KMS-11 (cell line): ENCODE data around the gene FLNA.

Source experiments
- H2AFZ ChIP-seq: fragments of 200-600 bp; sonication (generic); 2 replicates; pipeline ENCODE4 v1.6.1; 2016; ENCODE audit warnings: antibody characterized with exemption, mixed run types, low read depth
- H3K27ac ChIP-seq: fragments of 200-600 bp; sonication (generic); 2 replicates; pipeline ENCODE4 v1.6.1; 2016; ENCODE audit warnings: mild to moderate bottlenecking, mixed run types
- H3K27me3 ChIP-seq: fragments of 200-600 bp; sonication (generic); 2 replicates; pipeline ENCODE4 v1.6.1; 2017; ENCODE audit warnings: mild to moderate bottlenecking, low read depth, mixed run types, moderate library complexity; ENCODE audit not compliant: insufficient read depth
- H3K36me3 ChIP-seq: fragments of 200-600 bp; sonication (generic); 2 replicates; pipeline ENCODE4 v1.6.1; 2017; ENCODE audit warnings: mild to moderate bottlenecking, mixed run types; ENCODE audit not compliant: insufficient read depth
- H3K4me1 ChIP-seq: fragments of 200-600 bp; sonication (generic); 2 replicates; pipeline ENCODE4 v1.6.1; 2016; ENCODE audit warnings: mild to moderate bottlenecking, low read depth, mixed run types; ENCODE audit not compliant: poor library complexity, severe bottlenecking
- H3K4me2 ChIP-seq: fragments of 200-600 bp; sonication (generic); 2 replicates; pipeline ENCODE4 v1.7.0; 2016; ENCODE audit warnings: mild to moderate bottlenecking, mixed run types
- H3K4me3 ChIP-seq: fragments of 200-600 bp; sonication (generic); IDR thresholded peaks from 2 replicates; pipeline ENCODE4 v1.6.1; 2017; ENCODE audit warnings: low read depth, low read length, mixed read lengths; ENCODE audit not compliant: insufficient read depth
- H3K79me2 ChIP-seq: fragments of 200-600 bp; sonication (generic); 2 replicates; pipeline ENCODE4 v1.6.1; 2016; ENCODE audit warnings: low read depth, mixed run types; ENCODE audit not compliant: insufficient read depth
- H3K9ac ChIP-seq: fragments of 200-600 bp; sonication (generic); 2 replicates; pipeline ENCODE4 v1.6.1; 2016; ENCODE audit warnings: mild to moderate bottlenecking, mixed run types
- H4K20me1 ChIP-seq: fragments of 200-600 bp; sonication (generic); 2 replicates; pipeline ENCODE4 v1.6.1; 2016; ENCODE audit warnings: mild to moderate bottlenecking, mixed run types; ENCODE audit not compliant: insufficient read depth
- CTCF ChIP-seq: fragments of 200-600 bp; sonication (generic); conservative IDR thresholded peaks from 2 replicates; pipeline ENCODE4 v1.6.1; 2017; ENCODE audit warnings: low read depth, mild to moderate bottlenecking, antibody characterized with exemption, low read length, moderate library complexity, mixed read lengths

Gene FLNA

GRCh38 chrX:154300816-154301215 lies 73.6 kb downstream of the FLNA start:
- no peak overlapping the region for H3K9ac ChIP-seq
- H3K4me1 ChIP-seq, result peaks cover 14% of the 10 kb centered on the region
- no peak overlapping the region for H2AFZ ChIP-seq
- H3K27me3 ChIP-seq, result no peaks in the 10 kb centered on the region
- H3K27ac ChIP-seq, result no peak overlapping the region
- H4K20me1 ChIP-seq, result no peaks in the 10 kb centered on the region
- H3K4me2 ChIP-seq, result no peak overlapping the region
- no peak for TF ChIP-seq CTCF
- H3K36me3 ChIP-seq, result no peaks in the 10 kb centered on the region
- H3K4me3 ChIP-seq, result no peak overlapping the region
- H3K79me2 ChIP-seq, result no peaks in the 10 kb centered on the region
